Vagina (tissue), 2 donors: Measurements from ENCODE around the gene SUMF2.
"Not testable (repeated sequence)": the region's sequence is repeated elsewhere in the genome, so short reads cannot be mapped to it uniquely, and the experiment has no call there.

Experiments used
- POLR2A ChIP-seq, 2 donors: fragments of 450-650 bp; IDR thresholded peaks; one replicate each; pipeline ENCODE4 v1.6.1; 2017; ENCODE audit warnings: antibody characterized with exemption in 2 of 2, mild to moderate bottlenecking in 2 of 2, moderate library complexity in 2 of 2
- POLR2AphosphoS5 ChIP-seq, 2 donors: sonication (generic); formaldehyde crosslinking; IDR thresholded peaks; one replicate each; pipeline ENCODE4 v1.9.0; 2017; ENCODE audit warnings: antibody characterized with exemption in 2 of 2, mild to moderate bottlenecking in 2 of 2, low read depth in 1 of 2; ENCODE audit not compliant: insufficient read depth in 1 of 2
- TF ChIP-seq, protein P1 (sequence below), 3 experiments: fragments of 450-650 bp in 2 of 3; fragments of 200-600 bp in 1 of 3; sonication (generic) in 1 of 3; IDR thresholded peaks; one replicate each; pipeline ENCODE4 v1.5.1; 2017 to 2019; ENCODE audit warnings: antibody characterized with exemption in 3 of 3, mild to moderate bottlenecking in 2 of 3, moderate library complexity in 2 of 3

GRCh38 chr7:56032578-56032977 lies 31.5 kb upstream of the SUMF2 start:
- TF ChIP-seq, protein P1, sequence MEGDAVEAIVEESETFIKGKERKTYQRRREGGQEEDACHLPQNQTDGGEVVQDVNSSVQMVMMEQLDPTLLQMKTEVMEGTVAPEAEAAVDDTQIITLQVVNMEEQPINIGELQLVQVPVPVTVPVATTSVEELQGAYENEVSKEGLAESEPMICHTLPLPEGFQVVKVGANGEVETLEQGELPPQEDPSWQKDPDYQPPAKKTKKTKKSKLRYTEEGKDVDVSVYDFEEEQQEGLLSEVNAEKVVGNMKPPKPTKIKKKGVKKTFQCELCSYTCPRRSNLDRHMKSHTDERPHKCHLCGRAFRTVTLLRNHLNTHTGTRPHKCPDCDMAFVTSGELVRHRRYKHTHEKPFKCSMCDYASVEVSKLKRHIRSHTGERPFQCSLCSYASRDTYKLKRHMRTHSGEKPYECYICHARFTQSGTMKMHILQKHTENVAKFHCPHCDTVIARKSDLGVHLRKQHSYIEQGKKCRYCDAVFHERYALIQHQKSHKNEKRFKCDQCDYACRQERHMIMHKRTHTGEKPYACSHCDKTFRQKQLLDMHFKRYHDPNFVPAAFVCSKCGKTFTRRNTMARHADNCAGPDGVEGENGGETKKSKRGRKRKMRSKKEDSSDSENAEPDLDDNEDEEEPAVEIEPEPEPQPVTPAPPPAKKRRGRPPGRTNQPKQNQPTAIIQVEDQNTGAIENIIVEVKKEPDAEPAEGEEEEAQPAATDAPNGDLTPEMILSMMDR (IDR thresholded peaks at IDR 0.05), result not testable (repeated sequence)
- TF ChIP-seq POLR2A (IDR thresholded peaks at IDR 0.05); POLR2AphosphoS5 (IDR thresholded peaks at IDR 0.05; ENCODE audit: insufficient read depth in 1 of 2, low read depth in 1 of 2): not testable (repeated sequence)
